Measurements from ENCODE around the gene TMEM158.
A peak's percentile ranks its signal among the peaks of the same experiment; 100 is the strongest.

DNA sequence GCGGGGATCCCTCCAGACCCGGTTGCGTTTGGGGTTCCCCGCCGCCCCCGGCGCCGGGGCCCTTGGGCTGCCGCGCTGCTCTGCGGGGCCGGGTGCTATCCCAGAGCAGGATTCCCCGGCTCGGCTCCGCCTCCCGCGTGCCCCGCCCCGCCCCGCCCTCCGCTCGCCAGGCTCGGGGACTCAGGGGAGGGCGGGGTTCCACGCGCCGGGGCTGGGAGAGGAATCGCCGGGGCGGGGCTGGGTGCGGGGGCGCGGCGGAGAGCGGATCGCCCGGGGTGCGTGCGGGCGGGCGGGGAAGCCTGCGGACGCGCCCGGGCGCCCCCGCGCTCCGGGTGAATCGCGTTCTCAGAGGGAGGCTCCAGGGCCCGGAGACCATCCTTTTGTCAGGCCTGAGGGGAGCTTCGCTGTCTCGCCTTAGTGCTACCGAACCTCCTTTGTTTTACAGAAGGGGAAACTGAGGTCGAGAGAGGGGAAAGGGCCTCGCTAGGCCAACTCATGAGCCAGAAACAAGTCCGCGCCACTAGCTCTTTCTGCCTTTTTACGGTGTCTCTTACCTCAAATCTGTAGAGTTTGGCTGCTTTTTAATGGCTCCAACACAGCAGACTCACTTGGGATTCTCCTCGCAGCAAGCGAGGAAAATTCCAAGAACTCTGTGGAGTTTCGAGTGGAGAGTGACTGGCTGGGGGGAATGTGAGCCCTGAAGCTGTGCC lies at the start of gene TMEM158:
- TF ChIP-seq CTCF (IDR thresholded peaks at IDR 0.05), result no peak
- peak in 1 of 2 donors; percentile 14 for TF ChIP-seq POLR2AphosphoS5 (IDR thresholded peaks at IDR 0.05; ENCODE audit: insufficient read depth in 1 of 2, low read depth in 1 of 2)

All from vagina (tissue), 2 donors.